Amniotic epithelial cell (primary cell): ENCODE data around the gene LYPD1.

Experiments used
- DNase-seq: peaks from one replicate; pipeline ENCODE4 v3.0.0-alpha.2; 2010; ENCODE audit warnings: low read depth

Gene LYPD1

GRCh38 chr2:132595186-132595585 is 74.8 kb downstream of the LYPD1 start:
- DNase-seq, result no peak
